AML-193 (cell line): Measurements from ENCODE around the gene NECTIN1.

Experiments
- DNase-seq, 2 experiments: peaks; one replicate each; lab custom pipeline; 2025; lab: John Stamatoyannopoulos, UW

The NECTIN1 gene

GRCh38 chr11:119639642-119640205 is 89.3 kb downstream of the NECTIN1 start:
- DNase-seq, result no peak

- DNase-seq, result no peak
Measured at GRCh38 chr11:119638851-119639250, 90.1 kb downstream of the NECTIN1 start.

GRCh38 chr11:119637481-119637880 is 91.5 kb downstream of the NECTIN1 start:
- no peak for DNase-seq

DNA sequence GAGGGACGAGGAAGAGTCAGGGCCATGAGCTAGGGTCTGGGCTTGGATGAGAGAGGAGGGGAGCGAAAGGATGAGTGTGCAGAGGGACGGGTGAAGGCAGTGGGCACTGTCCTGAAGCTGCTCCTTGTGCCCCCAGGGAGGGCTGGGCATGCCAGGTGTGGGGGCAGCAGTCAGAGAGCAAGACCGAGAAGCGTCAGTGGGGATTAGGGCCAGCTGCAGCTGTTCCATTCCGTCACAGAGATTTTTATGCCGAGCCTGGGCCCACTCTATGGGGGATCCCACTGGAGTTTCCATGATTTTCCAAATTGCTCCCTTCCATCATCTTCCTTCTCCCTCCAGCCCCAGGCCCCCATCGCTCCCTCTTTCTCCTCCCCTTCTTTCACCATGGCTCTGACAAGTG is 93.2 kb downstream of the NECTIN1 start:
- DNase-seq, result no peak

GRCh38 chr11:119635041-119635740 is 93.8 kb downstream of the NECTIN1 start:
- no peak for DNase-seq

DNA sequence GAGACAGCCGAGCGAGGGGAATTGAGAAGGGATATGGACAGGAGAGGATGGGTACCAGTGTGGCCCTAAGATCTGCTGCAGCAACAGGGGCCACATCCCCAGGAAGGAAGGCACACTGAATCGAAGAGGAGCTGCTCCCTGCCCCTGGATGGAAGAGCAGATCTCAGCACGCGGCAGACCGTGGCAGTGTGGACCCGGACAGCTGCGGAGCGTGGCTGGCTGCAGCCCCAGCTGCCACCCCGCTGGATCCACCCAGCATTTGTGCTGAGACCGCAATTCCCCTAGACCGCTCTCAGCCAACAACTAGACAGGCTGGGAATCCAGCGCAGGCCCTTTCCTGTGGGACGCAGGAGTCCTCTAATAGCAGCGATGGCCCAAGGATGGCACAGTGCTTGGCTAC is 94.7 kb downstream of the NECTIN1 start:
- DNase-seq, result no peak

GRCh38 chr11:119629834-119630624 is 99.0 kb downstream of the NECTIN1 start:
- no peak for DNase-seq

DNA sequence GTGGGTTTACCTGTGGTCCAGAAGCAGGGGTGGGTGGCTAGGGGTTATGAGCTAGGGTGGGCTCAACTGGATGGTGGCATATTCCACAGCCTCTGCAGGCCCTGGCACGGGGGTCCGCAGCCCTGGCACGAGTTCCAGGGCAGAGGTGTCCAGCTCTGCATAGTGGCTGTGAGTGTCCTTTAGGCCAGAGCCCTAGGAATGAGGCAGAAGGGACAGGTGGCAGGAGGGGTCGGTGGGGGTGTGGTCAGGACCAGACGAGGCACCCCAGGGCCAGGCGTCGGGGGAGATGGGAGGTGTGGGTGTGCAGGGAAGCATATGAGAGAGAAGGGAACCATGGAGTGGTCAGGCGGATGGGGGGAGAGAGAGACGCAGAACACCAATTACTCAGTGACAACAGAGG is 99.9 kb downstream of the NECTIN1 start:
- DNase-seq, result no peak

DNA sequence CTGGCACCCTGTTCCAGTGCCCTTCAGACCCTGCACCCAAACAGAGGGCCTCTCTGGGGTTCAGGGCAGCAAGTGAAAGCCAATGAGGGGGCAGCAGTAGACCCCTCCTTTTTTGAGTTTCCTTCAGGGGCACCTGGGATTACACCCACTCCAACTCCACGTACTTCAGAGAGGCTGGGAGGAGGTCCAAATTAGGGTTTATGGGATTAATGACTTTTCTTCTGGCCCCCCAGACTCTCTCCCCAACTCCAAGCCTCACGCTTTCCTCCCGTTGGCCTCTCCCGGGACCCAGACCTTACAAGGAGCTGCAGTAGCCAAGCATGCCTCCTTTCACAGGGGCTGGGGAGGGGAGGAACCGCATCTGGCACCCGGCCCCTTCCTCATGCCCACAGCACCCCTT is 101.7 kb downstream of the NECTIN1 start:
- no peak for DNase-seq

DNA sequence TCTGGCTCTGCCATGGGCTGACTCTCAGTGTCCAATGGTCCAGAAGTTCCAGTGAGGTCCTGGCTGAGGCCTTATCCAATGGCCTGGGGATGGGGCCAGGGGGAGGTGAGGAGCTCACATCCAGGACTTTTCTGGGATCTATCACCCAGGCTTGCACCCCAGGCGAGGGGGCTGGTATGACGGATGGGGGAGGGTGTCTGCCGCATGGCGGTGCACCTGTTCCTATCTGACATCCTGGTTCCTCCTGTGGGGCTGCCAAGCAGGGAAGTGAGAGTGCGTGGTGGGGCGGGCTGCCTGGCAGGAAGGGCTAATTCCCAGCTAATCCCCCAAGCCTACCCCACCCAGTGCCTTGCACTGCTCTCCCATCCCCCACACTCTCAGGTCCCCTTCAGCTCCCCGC is 102.1 kb downstream of the NECTIN1 start:
- no peak for DNase-seq

- DNase-seq, result no peak
Measured at GRCh38 chr11:119626197-119626841, 102.7 kb downstream of the NECTIN1 start.

DNA sequence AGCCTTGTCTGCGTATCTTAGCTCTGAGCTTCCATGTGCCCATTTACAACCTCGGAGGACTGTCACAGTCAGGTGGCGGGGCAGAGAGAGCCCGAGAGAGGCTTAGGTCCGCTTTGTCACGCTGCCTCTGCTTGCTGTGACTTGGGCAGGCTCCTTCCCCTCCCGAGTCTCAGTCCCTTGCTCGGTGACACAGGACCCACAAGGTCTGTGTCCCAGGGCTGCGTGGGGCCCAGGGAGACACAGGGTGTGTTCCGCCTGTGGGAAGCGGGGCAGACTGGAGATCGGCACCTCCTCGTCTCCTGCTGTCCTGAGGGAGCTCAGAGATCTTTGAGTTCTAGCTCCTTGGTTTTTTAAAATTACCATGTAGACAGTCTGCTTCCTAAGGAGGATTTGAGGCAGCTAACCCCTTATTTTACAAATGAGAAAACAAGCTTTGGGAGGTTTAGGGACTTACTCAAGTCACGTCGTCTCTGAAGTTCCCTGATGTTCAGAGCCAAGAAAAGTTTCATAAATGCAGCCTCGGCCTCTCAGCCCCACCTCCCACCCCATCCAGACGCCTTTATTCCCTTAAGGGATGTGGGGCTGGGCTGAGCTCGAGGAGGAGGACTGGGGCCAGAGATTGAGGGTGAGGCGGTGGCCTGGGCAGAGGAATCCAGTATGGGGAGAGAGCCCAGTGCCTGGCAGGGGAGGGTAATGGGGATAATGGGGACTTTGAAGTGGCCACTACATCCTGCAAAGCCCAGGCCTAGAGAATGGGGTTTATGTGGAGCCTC is 103.6 kb downstream of the NECTIN1 start:
- DNase-seq, result no peak

DNA sequence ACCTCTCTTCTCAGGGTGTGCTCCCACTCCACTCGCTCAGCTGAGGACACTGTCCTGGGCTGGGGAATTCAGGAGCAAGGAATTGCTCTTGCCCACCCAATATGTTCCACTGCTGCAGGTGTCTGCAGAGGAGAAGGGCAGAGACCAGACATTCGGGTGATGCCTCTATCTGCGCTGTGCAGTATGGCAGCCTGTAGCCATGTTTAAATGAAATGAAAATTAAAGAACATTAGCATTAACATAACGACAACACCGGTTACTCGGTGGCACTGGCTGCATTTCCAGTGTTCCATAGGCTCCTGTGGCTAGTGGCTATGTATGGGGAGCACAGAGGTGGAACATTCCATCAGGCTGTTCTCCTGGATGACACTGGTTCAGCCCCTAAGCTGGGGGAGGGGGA is 104.4 kb downstream of the NECTIN1 start:
- no peak for DNase-seq

DNA sequence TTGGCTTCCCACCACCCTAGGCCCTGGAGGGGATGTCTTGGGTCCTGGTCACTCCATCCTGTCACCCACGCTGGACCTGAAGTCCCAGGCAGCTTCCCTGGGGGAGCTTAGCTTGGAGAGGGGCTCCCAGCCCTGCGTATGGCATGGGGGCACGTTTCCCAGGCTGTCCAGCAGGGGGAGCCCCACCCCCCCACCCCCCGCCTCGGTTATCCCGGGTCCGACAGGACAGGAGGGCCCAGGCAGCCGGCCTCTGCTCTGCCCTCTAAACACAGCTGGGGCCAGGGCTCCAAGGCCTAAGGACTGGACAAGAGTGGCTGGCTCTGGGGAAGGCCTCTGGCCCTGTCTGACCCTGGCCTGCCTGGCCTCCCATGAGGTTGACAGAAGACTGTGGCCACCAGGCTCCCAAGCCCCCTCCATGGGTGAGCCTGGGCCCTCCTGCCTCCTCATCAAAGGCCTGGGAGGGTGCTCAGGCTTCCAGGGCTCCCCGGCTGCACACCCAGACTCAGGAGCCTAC is 104.8 kb downstream of the NECTIN1 start:
- DNase-seq, result no peak

- DNase-seq, result no peak
Measured at GRCh38 chr11:119623682-119624081, 105.3 kb downstream of the NECTIN1 start.

DNA sequence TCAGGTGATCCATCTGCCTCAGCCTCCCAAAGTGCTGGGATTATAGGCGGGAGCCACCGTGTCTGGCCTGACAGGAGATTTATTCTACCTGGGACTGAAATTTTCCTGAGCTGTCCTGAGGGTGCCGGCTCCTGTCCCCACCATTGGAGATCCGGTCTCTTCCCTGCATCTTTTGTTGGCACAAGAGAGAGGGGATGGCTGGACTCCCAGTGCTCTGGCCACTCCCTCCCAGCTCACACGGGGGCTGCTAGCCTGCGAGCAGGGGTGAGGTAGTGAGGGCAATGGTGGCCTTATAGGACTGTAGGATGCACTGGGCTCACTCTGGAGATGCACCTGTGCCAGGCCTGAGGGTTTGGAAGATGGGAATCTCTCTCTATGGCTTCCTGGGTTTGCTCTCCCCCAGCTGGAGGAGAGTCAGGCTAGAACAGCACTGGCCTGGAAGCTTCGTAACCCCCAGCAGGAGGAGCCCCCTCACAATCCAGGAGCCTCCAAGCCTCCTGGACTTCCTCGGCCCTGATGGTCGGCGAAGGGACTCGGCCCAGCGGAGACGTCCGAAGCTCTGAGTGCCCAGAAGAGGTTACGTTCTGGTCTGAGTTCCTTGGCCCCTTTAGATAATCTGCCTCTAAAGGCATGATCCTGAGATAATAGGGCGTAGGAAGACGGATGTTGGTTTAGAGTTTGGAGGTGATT is 106.4 kb downstream of the NECTIN1 start:
- no peak for DNase-seq

GRCh38 chr11:119619665-119620064 is 109.3 kb downstream of the NECTIN1 start:
- no peak for DNase-seq

- peak; percentile 48 to 52 for DNase-seq
Measured at GRCh38 chr11:119618208-119618909, 110.6 kb downstream of the NECTIN1 start.

- DNase-seq, result no peak
Measured at GRCh38 chr11:119617340-119617713, 111.7 kb downstream of the NECTIN1 start.

DNA sequence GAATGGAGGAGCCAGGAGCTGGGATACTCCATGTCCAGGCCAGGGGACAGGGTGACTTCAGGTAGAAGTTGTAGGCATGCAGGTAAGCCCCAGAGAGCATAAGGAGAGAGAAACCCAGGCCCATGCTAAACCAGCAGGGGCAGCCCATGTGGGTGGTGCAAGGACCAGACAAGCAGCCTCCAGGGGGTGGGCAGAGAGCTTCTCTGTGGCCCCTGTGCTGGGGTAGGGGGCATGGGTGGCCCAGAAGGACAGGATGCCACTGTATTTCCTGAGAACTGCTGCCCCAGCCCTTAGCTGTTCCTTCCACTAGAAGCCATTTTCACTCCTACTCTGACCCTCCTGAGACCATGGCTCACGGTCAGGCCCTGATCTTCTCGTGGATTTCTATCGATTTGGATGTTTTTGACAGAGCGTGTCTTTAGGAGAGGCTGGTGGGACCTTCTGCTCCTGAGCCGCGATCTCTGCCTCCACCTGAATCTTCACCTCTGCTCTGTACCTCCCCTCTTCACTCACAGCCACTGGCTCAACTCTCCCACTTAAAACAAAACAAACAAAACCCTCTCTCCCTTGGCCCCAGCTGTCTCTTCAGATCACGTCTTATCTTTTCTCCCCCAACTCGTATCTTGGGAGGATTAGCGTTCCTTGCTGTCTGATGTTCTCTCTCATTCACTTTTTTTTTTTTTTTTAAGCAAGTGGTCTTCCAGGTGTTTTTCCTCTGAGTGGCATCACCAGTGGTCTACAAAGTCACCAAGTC is 112.2 kb downstream of the NECTIN1 start:
- DNase-seq, result no peak
